ENCODE measurements around the gene MAP1LC3B.
"Not testable (repeated sequence)": the region's sequence is repeated elsewhere in the genome, so short reads cannot be mapped to it uniquely, and the experiment has no call there.

Gene MAP1LC3B

DNA sequence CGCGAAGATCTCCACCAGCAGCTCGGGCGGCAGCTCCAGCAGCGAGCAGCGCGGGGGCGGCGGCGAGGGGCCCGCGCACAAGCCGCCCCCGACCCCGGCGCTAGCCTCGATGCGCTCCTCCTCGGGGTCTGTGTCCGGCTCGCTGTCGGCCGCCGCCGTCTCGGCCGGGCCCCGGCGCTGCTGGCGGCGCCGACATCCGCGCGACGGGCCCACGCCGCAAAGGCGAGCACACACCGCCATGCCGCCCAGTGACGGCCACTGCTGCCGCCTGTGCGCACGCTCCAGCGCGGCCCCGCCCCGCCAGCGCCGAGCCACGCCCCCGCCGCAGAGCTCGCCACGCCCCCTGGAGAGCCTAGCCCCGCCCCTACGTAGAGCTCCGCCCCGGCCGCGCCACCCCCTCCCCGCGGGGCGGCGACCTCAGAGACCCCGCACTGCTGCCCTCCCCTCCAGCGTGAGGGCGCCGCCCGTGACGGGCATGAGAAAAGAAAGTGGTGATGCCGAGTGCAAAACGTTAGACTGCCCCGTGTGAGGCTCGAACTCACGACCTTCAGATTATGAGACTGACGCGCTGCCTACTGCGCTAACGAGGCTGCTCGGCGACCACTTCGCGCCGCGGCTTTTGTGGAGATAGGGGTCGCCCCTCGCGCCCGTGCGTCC, 8.5 kb upstream of the MAP1LC3B start, which contains the start of gene FBXO31:
Gene FBXO31, minus strand, starts transcription at position 272 of the 657 bp plus-strand sequence. Its CDS starts 32 bp downstream, at position 240.
- DNase-seq = peak; percentile 91

GRCh38 chr16:87384162-87384874, 7.8 kb upstream of the MAP1LC3B start:
- peak; percentile 91 for DNase-seq

DNA sequence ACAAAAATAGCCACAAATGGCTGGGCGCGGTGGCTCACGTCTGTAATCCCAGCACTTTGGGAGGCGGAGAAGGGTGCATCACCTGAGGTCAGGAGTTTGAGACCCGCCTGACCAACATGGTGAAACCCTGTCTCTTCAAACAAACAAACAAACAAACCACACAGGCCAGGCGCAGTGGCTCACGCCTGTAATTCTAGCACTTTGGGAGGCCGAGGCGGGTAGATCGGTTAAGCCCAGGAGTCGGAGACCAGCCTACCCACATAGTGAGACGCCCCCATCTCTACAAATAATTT, 7.3 kb upstream of the MAP1LC3B start:
- not testable (repeated sequence) for DNase-seq

DNA sequence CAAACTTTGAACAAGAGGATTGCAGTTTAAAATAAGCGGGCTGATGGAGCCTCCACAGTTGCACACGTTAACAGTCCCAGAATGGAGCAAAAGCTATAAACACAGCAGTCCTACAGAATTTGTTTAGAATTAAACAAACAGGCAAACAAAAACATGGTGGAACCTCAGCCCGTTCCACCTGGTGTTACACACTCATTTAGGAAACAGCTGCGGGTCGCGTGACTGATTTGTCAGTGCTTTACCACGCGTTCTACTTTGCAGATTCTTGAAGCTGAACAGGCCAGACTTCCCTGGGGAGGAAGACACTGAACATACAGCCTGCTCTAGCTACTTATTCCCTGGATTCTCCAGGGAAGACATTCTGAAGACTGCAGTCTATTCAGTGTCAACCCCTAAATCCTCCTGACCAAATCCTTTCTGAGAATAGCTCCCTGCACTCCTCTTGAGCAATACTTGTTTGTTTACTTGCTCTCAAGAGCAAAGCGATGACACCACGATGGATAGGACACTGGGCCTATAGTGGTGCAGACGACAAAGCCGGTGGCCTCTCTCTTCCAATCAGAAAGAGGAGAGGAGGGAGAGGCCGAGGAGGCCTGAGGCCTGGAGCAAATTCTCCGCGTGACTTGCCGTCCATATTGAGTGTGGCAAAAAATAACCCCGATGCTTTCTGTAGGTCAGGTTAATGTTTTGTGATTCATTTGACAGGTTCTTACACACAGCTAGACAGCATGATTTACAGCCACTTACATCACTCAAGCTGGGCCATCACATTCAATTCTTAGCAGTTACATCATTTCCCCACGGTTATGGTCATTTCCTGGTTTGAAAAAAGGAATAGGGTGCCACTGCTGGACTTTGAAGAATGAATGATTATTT, 4.0 kb upstream of the MAP1LC3B start:
- DNase-seq = peak; percentile 99

- no peak for DNase-seq
Measured at GRCh38 chr16:87388818-87389134, 3.4 kb upstream of the MAP1LC3B start.

- no peak for DNase-seq
Measured at GRCh38 chr16:87389245-87389644, 2.9 kb upstream of the MAP1LC3B start.

DNA sequence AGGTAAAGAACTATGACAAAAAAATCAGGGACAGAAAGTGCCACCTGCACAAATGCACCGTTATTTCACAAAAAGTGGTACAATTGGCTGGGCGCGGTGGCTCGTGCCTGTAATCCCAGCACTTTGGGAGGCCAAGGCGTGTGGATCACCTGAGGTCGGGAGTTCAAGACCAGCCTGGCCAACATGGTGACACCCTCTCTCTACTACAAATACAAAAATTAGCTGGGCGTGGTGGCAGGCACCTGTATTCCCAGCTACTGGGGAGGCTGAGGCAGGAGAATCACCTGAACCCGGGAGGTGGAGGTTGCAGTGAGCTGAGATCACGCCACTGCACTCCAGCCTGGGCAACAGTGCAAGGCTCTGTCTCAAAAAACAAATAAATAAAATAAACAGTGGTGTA, 2.2 kb upstream of the MAP1LC3B start:
- DNase-seq = not testable (repeated sequence)

DNA sequence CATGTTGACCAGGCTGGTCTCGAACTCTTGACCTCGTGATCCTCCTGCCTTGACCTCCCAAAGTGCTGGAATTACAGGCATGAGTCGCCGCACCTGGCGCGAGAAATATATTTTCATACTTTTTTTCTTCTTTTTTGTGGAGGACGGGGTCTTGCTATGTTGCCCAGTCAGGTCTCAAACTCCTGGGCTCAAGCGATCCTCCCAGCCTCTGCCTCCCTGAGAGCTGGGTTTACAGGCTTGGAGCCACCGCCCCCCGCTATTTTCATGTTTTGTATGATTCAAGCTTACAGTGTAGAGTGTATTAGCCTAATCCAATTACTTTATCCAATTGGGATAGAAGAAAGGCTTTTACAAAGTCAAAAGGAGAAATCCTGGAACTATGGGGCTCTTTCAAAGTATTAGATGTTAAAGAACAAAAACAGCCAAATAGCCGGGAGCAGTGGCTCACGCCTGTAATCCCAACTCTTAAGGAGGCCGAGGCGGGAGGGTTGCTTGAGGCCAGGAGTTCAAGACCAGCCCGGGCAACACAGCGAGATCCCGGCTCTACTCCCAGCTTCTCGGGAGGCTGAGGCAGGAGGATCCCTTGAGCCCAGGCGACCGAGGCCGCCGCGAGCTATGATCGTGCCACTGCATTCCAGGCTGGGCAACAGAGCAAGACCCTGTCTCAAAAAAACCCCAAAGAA, 1.4 kb upstream of the MAP1LC3B start:
- DNase-seq = no peak

- peak; percentile 64 for DNase-seq
Measured at GRCh38 chr16:87391324-87391949, 699 bp upstream of the MAP1LC3B start.

DNA sequence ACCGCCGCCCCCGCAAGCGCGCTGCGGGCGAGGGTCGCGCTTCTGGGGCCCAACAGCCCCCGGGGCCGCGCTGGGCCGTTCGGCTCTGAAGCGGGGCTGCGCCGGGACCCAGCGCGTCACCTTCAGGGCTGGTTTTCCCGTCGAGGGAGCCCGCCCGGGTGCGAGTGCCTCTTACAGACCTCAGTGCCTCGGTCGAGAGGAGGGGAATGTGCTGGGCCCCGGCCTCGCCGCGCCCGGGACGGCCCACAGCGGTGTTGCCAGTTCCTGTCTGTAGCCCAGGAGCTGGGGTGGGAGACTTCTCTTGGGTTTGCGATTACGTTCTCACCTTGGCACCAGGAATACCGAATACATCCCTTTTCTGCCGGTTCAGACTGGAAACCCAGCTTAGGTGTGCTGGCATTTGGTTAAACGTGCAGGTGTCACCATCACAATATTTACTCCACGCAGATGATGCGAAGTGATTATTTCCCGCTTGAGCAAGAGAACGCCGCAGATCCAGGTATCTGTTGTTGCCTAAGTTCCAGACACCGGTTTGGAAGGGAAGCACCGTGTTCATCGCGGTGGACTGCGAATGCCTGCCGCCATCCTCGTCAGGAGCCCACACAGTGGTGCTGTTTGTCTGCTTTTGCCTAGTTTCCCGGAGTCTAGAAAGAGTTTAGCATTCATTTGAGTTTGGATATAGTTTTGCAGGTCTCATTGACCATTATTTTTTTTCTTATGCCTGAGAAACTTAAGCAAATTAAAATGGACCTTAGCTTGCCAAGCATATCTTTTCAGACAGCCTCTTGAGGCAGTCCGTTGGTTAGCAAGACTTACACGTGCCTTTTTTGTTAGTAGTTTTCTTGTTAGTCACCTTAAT, 914 bp downstream of the MAP1LC3B start:
- peak; percentile 54 for DNase-seq

GRCh38 chr16:87393680-87394055, 1.5 kb downstream of the MAP1LC3B start:
- no peak for DNase-seq

- no peak for DNase-seq
Measured at GRCh38 chr16:87395181-87395842, 3.2 kb downstream of the MAP1LC3B start.

GRCh38 chr16:87404764-87405625, 12.9 kb downstream of the MAP1LC3B start:
- no peak for DNase-seq

- no peak for DNase-seq
Measured at GRCh38 chr16:87406495-87407088, 14.5 kb downstream of the MAP1LC3B start.

- no peak for DNase-seq
Measured at GRCh38 chr16:87407511-87408112, 15.5 kb downstream of the MAP1LC3B start.

GRCh38 chr16:87409153-87409552, 17.0 kb downstream of the MAP1LC3B start:
- no peak for DNase-seq

GRCh38 chr16:87409781-87410180, 17.6 kb downstream of the MAP1LC3B start:
- DNase-seq = no peak

DNA sequence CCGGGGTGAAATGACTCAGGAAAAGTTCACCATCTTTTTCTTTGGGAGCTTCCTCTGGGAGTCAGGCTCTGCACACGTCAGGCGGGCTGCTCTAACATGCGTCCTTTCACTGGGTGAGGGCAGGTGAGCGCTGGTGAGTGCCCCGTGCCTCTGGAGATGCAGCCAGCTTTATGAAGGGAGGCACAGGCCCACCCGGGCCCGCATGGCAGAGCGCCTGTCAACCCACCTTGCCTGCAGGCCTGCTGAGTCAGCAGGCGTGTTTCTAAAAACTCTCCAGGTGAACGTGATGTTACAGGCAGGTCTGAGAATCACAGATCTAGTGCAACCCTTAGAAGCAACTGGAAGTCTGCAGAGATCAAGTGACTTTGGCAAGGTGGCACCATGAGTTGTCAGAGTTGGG, 18.4 kb downstream of the MAP1LC3B start:
- DNase-seq = no peak

DNA sequence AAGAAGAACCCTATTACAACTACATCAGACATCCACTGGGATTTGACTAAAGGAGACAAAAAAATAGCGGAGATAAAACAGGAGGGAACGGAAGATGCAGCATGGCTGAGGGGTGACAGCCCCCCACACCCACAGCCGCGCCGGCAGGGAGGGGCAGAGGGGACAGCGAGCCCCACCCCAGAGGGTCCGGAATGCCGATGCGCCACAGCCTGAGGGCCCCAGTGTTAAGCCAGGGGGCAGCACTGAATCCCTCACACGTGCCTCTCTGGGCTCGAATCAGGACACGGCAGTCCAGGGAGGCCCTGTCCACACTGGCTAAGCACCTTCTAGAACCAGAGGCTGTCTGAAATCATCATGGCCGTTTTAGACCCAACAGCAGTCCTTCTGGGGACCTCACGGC, 18.8 kb downstream of the MAP1LC3B start:
- DNase-seq = no peak
